Panc1 (cell line): ENCODE measurements around the gene GUCY1B1. TPM values are rescaled to one million over a fixed set of nuclear protein-coding genes. Genes with fewer than 3 reads are reported as not detected.
A peak's percentile ranks its signal among the peaks of the same experiment; 100 is the strongest.

Source experiments
- ATAC-seq: fragments of 200-7000 bp; cut with Tn5 transposase; 2 replicates; pipeline ENCODE4 v1.9.1; 2020; ENCODE audit warnings: mild to moderate bottlenecking, moderate library complexity
- BruUV-seq: library from RNA; stranded (reverse); fragments of 400-500 nt; replicated peaks from 2 replicates; lab custom pipeline; 2021; lab: Mats Ljungman, UMichigan
- CTCF ChIA-PET: fragments of 300-600 bp; sonication (Branson Sonifier 250); formaldehyde crosslinking; loops from one replicate; lab custom pipeline; 2022; ENCODE audit warnings: antibody characterized with exemption; lab: Charles Lee
- POLR2A ChIA-PET: fragments of 300-600 bp; sonication (Branson Sonifier 250); formaldehyde crosslinking; loops from one replicate; lab custom pipeline; 2022; ENCODE audit warnings: antibody characterized with exemption; lab: Charles Lee
- DNase-seq: peaks from one replicate; pipeline ENCODE4 v3.0.0-alpha.2; 2010; ENCODE audit warnings: low read depth, low spot score
- H3K27ac ChIP-seq: 2 replicates; pipeline ENCODE4 v1.5.1; 2011; ENCODE audit warnings: mild to moderate bottlenecking, low read length, inconsistent platforms
- H3K27me3 ChIP-seq: fragments of 200-500 bp; sonication (Bioruptor generic); 2 replicates; pipeline ENCODE4 v1.6.0; 2014; ENCODE audit warnings: low read length, inconsistent platforms; ENCODE audit not compliant: control insufficient read depth, insufficient read depth
- H3K36me3 ChIP-seq: fragments of 200-500 bp; sonication (Bioruptor generic); 2 replicates; pipeline ENCODE4 v1.5.1; 2014; ENCODE audit warnings: inconsistent platforms, mild to moderate bottlenecking, low read length, moderate library complexity; ENCODE audit not compliant: control insufficient read depth, insufficient read depth
- H3K4me1 ChIP-seq: 2 replicates; pipeline ENCODE4 v1.5.1; 2011; ENCODE audit warnings: inconsistent platforms, mild to moderate bottlenecking, low read length, moderate library complexity; ENCODE audit not compliant: control insufficient read depth, insufficient read depth
- H3K4me3 ChIP-seq, 2 experiments: 2 replicates each; pipeline ENCODE4 v1.5.1; 2011 to 2012; ENCODE audit warnings: low read depth in 2 of 2, low read length in 2 of 2, mild to moderate bottlenecking in 2 of 2, inconsistent platforms in 1 of 2, moderate library complexity in 1 of 2
- H3K9me3 ChIP-seq: fragments of 200-500 bp; sonication (Bioruptor generic); 2 replicates; pipeline ENCODE4 v1.5.1; 2014; ENCODE audit warnings: low read depth, mild to moderate bottlenecking, inconsistent platforms, low read length, moderate library complexity; ENCODE audit not compliant: control insufficient read depth, insufficient read depth
- CTCF ChIP-seq: fragments of 450-650 bp; IDR thresholded peaks from 2 replicates; pipeline ENCODE4 v1.5.1; 2017; ENCODE audit warnings: mild to moderate bottlenecking
- POLR2AphosphoS5 ChIP-seq: IDR thresholded peaks from 2 replicates; pipeline ENCODE4 v1.6.1; 2012; ENCODE audit warnings: mild to moderate bottlenecking, low read depth, low read length, moderate library complexity
- REST ChIP-seq, 2 experiments: IDR thresholded peaks; 2 replicates each; pipeline ENCODE4 v1.6.1; 2011 to 2012; ENCODE audit warnings: low read depth in 2 of 2, control low read depth in 1 of 2, low read length in 1 of 2, mild to moderate bottlenecking in 1 of 2, moderate library complexity in 1 of 2; ENCODE audit not compliant: insufficient read depth in 1 of 2
- in situ Hi-C: cut with HindIII; loops from 2 replicates; pipeline ENCODE4 v1.10.0; 2016; ENCODE audit warnings: low sequenced_read_pairs, low pct_unique_long_range_greater_than_20kb
- intact Hi-C: fragments of 100-400 bp; cut with micrococcal nuclease; formaldehyde crosslinking; loops from one replicate; pipeline ENCODE4 v1.10.0; 2022; ENCODE audit not compliant: unreplicated experiment
- total RNA-seq: library from RNA; stranded (reverse); gene quantifications from one replicate; pipeline ENCODE4 v1.2.1, GENCODE V29; 2021; ENCODE audit not compliant: unreplicated experiment

GUCY1B1 gene
- total RNA-seq, 1 experiment from 2014 or later: 0.36 TPM

GRCh38 chr4:155787113-155787710, 28.4 kb downstream of the GUCY1B1 start:
- intact Hi-C loops (loop anchor here (1.0 to 10.0 kb wide), 3 partner anchors 344 to 982 kb away; no protein-coding TSS in a partner anchor), in situ Hi-C loops (no loop called here)
- no peaks in the 10 kb centered on the region for H3K9me3 ChIP-seq
- no peaks in the 10 kb centered on the region for H3K36me3 ChIP-seq
- no peak overlapping the region for H3K4me3 ChIP-seq
- no peaks in the 10 kb centered on the region for H3K27me3 ChIP-seq
- POLR2A ChIA-PET: no interaction called here
- peak; percentile 25 for DNase-seq
- CTCF ChIA-PET: no interaction called here
- peak; percentile 91 for ATAC-seq
- no peak for TF ChIP-seq POLR2AphosphoS5
- TF ChIP-seq CTCF: peak; percentile 70; the same call in 1 of the 2 replicates
- BruUV-seq: no TSS peak
- no peaks in the 10 kb centered on the region for H3K4me1 ChIP-seq
- no peak overlapping the region for H3K27ac ChIP-seq

DNA sequence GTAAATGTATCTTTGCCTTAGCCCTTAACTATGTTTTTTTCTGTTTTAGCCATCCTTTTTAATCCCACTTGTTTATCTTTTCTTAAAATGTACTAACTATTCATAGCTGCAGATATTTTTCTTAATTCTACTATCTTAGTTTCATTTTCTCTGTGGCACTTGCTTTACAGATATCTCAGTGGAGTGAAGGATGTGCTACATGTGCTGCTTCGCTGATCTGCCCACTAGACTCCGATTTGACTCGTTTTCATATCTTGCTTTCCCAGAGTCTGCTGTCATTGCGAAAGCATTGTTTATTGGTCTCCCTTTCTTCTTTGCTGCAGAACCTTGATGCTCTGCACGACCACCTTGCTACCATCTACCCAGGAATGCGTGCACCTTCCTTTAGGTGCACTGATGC, 30.6 kb downstream of the GUCY1B1 start:
- no peak for ATAC-seq
- intact Hi-C loops: loop anchor here (10.0 kb wide), 1 partner anchor 985 kb away; no protein-coding TSS in a partner anchor
- CTCF ChIA-PET: no interaction called here

More for the DNA sequence above, 30.6 kb downstream of the GUCY1B1 start:
- H3K9me3 ChIP-seq: no peaks in the 10 kb centered on the region
- no peaks in the 10 kb centered on the region for H3K27me3 ChIP-seq
- H3K4me3 ChIP-seq: no peak overlapping the region
- H3K27ac ChIP-seq: no peak overlapping the region
- H3K4me1 ChIP-seq: no peaks in the 10 kb centered on the region
- in situ Hi-C loops: no loop called here
- no peak for DNase-seq
- no peaks in the 10 kb centered on the region for H3K36me3 ChIP-seq
- BruUV-seq: no TSS peak
- TF ChIP-seq CTCF (no peak), REST (IDR thresholded peaks at IDR 0.05; ENCODE audit: insufficient read depth in 1 of 2, low read depth in 2 of 2, low read length in 1 of 2) (no peak)
- POLR2A ChIA-PET: no interaction called here
